OCI-LY3 (cell line): ENCODE data around the gene GPR146.

Experiments
- H2AFZ ChIP-seq: fragments of 200-600, 300-600 bp; shearing (Covaris generic); 2 replicates; pipeline ENCODE4 v1.6.0; 2014; ENCODE audit warnings: antibody characterized with exemption, low read depth, low read length
- H3K27ac ChIP-seq: fragments of 200-600, 300-600 bp; sonication (generic); 2 replicates; pipeline ENCODE4 v1.5.1; 2014; ENCODE audit warnings: mild to moderate bottlenecking, low read length, moderate library complexity, mixed read lengths
- H3K27me3 ChIP-seq: fragments of 200-600, 300-600 bp; sonication (generic); 2 replicates; pipeline ENCODE4 v1.6.1; 2014; ENCODE audit warnings: low read depth, low read length, mixed read lengths
- H3K36me3 ChIP-seq: fragments of 200-600, 300-600 bp; sonication (generic); replicated peaks from 2 replicates; pipeline ENCODE3; 2014; ENCODE audit warnings: low read depth, low read length, mixed read lengths
- H3K4me1 ChIP-seq: fragments of 300-600, 200-600 bp; sonication (generic); 2 replicates; pipeline ENCODE4 v1.6.1; 2014; ENCODE audit warnings: low read length, mixed read lengths
- H3K4me2 ChIP-seq: fragments of 200-600, 300-600 bp; sonication (generic); 2 replicates; pipeline ENCODE4 v1.6.1; 2014; ENCODE audit warnings: low read length, mixed read lengths
- H3K4me3 ChIP-seq: fragments of 300-600, 200-600 bp; sonication (generic); 2 replicates; pipeline ENCODE4 v1.5.1; 2014; ENCODE audit warnings: antibody characterized with exemption, mild to moderate bottlenecking, low read length, moderate library complexity
- H3K79me2 ChIP-seq: fragments of 300-600, 200-600 bp; shearing (Covaris generic); 2 replicates; pipeline ENCODE4 v1.6.1; 2014; ENCODE audit warnings: mild to moderate bottlenecking, low read length, mixed read lengths
- H3K9ac ChIP-seq: fragments of 300-600, 200-600 bp; shearing (Covaris generic); 2 replicates; pipeline ENCODE4 v1.6.0; 2014; ENCODE audit warnings: mild to moderate bottlenecking, low read length, moderate library complexity
- H3K9me3 ChIP-seq: fragments of 200-600, 300-600 bp; shearing (Covaris generic); 2 replicates; pipeline ENCODE4 v1.6.1; 2014; ENCODE audit warnings: low read length, mixed read lengths; ENCODE audit not compliant: insufficient read depth
- H4K20me1 ChIP-seq: fragments of 200-600, 300-600 bp; sonication (generic); 2 replicates; pipeline ENCODE4 v1.6.1; 2016; ENCODE audit warnings: low read length, mixed read lengths; ENCODE audit not compliant: insufficient read depth
- CTCF ChIP-seq: fragments of 200-600, 300-600 bp; sonication (generic); IDR thresholded peaks from 2 replicates; pipeline ENCODE4 v1.5.1; 2014; ENCODE audit warnings: antibody characterized with exemption, low read length, low read depth
- EZH2phosphoT487 ChIP-seq: fragments of 200-600 bp; shearing (Covaris generic); IDR thresholded peaks from 2 replicates; pipeline ENCODE4 v1.6.1; 2018; ENCODE audit warnings: antibody characterized with exemption, mixed run types, low read depth

GPR146 gene

GRCh38 chr7:1080921-1081255 is 36.5 kb downstream of the GPR146 start:
- no peaks in the 10 kb centered on the region for H3K9me3 ChIP-seq
- TF ChIP-seq EZH2phosphoT487: no peak
- no peak for TF ChIP-seq CTCF
- H3K4me1 ChIP-seq: peaks cover 16% of the 10 kb centered on the region
- H3K27ac ChIP-seq: no peak overlapping the region
- H3K9ac ChIP-seq: no peak overlapping the region
- no peaks in the 10 kb centered on the region for H3K27me3 ChIP-seq
- H3K79me2 ChIP-seq: no peaks in the 10 kb centered on the region
- H3K36me3 ChIP-seq: no peaks in the 10 kb centered on the region
- no peaks in the 10 kb centered on the region for H4K20me1 ChIP-seq
- no peak overlapping the region for H2AFZ ChIP-seq
- no peak overlapping the region for H3K4me3 ChIP-seq
- no peak overlapping the region for H3K4me2 ChIP-seq

GRCh38 chr7:1081336-1081735 is 37.0 kb downstream of the GPR146 start:
- Histone ChIP-seq H3K4me2 (no peak overlapping the region), H3K79me2 (no peaks in the 10 kb centered on the region), H3K4me1 (peaks cover 20% of the 10 kb centered on the region), H3K9me3 (no peaks in the 10 kb centered on the region), H2AFZ (no peak overlapping the region), H3K27ac (no peak overlapping the region), H3K4me3 (no peak overlapping the region), H3K36me3 (no peaks in the 10 kb centered on the region), H3K27me3 (no peaks in the 10 kb centered on the region), H3K9ac (no peak overlapping the region), H4K20me1 (no peaks in the 10 kb centered on the region)
- TF ChIP-seq EZH2phosphoT487: no peak
- no peak for TF ChIP-seq CTCF

- no peaks in the 10 kb centered on the region for H3K36me3 ChIP-seq
- H3K9ac ChIP-seq: no peak overlapping the region
- H3K79me2 ChIP-seq: no peaks in the 10 kb centered on the region
- no peak for TF ChIP-seq CTCF
- no peak for TF ChIP-seq EZH2phosphoT487
- H4K20me1 ChIP-seq: no peaks in the 10 kb centered on the region
- peaks cover 26% of the 10 kb centered on the region for H3K4me1 ChIP-seq
- no peak overlapping the region for H3K27ac ChIP-seq
- no peak overlapping the region for H3K4me2 ChIP-seq
- no peaks in the 10 kb centered on the region for H3K27me3 ChIP-seq
- H3K9me3 ChIP-seq: no peaks in the 10 kb centered on the region
- no peak overlapping the region for H2AFZ ChIP-seq
- no peak overlapping the region for H3K4me3 ChIP-seq
Observed at GRCh38 chr7:1081931-1082401, 37.6 kb downstream of the GPR146 start.

GRCh38 chr7:1083729-1084657 is 39.6 kb downstream of the GPR146 start:
- Histone ChIP-seq H3K27me3 (no peaks in the 10 kb centered on the region), H3K9me3 (no peaks in the 10 kb centered on the region), H2AFZ (no peak overlapping the region), H3K27ac (no peak overlapping the region), H3K4me1 (peaks cover 38% of the 10 kb centered on the region), H3K4me2 (no peak overlapping the region), H3K79me2 (peaks cover 6% of the 10 kb centered on the region; the same call in 1 of the 2 replicates), H3K9ac (no peak overlapping the region), H3K4me3 (no peak overlapping the region), H4K20me1 (no peaks in the 10 kb centered on the region), H3K36me3 (peaks cover 4% of the 10 kb centered on the region)
- TF ChIP-seq CTCF (no peak), EZH2phosphoT487 (no peak)
